Gastrocnemius medialis (tissue), 4 donors: ENCODE data around the gene WDR54. TPM values are rescaled to one million over a fixed set of nuclear protein-coding genes. Genes with fewer than 3 reads are reported as not detected.
"Not testable (repeated sequence)": the region's sequence is repeated elsewhere in the genome, so short reads cannot be mapped to it uniquely, and the experiment has no call there.

Experiments
- ATAC-seq, 2 donors: fragments of 150-250 bp; one replicate each; pipeline ENCODE4 v1.9.1; 2016
- DNase-seq, 2 donors: peaks; one replicate each; pipeline ENCODE4 v3.0.0-alpha.2; 2019
- H3K27ac ChIP-seq, 4 donors: fragments of 200-600 bp; sonication (generic); 1 replicate in 1 of 4; 2 replicates in 3 of 4; pipeline ENCODE4 v1.5.1; 2016 to 2018; ENCODE audit warnings: mild to moderate bottlenecking in 2 of 4, moderate library complexity in 1 of 4
- H3K27me3 ChIP-seq, 3 donors: fragments of 200-600 bp; sonication (generic) in 2 of 3; 1 replicate in 1 of 3; 2 replicates in 2 of 3; pipeline versions ENCODE4 v1.5.1 to v1.6.0; 2016 to 2019; ENCODE audit warnings: mild to moderate bottlenecking in 1 of 3, moderate library complexity in 1 of 3
- H3K36me3 ChIP-seq, 2 donors: fragments of 200-600 bp; sonication (generic) in 1 of 2; one replicate each; pipeline ENCODE4 v1.5.1; 2017 to 2018
- H3K4me1 ChIP-seq, 2 donors: fragments of 200-600 bp; sonication (generic) in 1 of 2; one replicate each; pipeline ENCODE4 v1.5.1; 2016 to 2017; ENCODE audit warnings: mild to moderate bottlenecking in 2 of 2
- H3K4me3 ChIP-seq, 4 donors: fragments of 200-600 bp; sonication (generic) in 3 of 4; 1 replicate in 1 of 4; 2 replicates in 3 of 4; pipeline ENCODE4 v1.5.1; 2016 to 2019; ENCODE audit warnings: mild to moderate bottlenecking in 2 of 4
- H3K9me3 ChIP-seq, 3 donors: fragments of 200-600 bp; sonication (generic) in 2 of 3; 1 replicate in 1 of 3; 2 replicates in 2 of 3; pipeline ENCODE4 v1.5.1; 2016 to 2019
- POLR2A ChIP-seq, 2 donors: fragments of 450-650 bp; IDR thresholded peaks; one replicate each; pipeline ENCODE4 v1.6.1; 2017; ENCODE audit warnings: antibody characterized with exemption in 2 of 2, mild to moderate bottlenecking in 2 of 2, moderate library complexity in 2 of 2
- in situ Hi-C, 4 donors: fragments of 200-750 bp; cut with MboI; loops; one replicate each; pipeline versions ENCODE4 v1.15.0 to v1.8.0; 2017; ENCODE audit warnings: low sequenced_read_pairs in 4 of 4
- intact Hi-C: fragments of 100-400 bp; cut with DNase I; formaldehyde crosslinking; loops from one replicate; pipeline ENCODE4 v1.15.1; 2023; ENCODE audit warnings: low total_unique reads
- total RNA-seq, 4 donors: library from RNA; depleted of rRNA; stranded (reverse); fragments of >200 nt; gene quantifications; one replicate each; pipeline versions ENCODE4 v1.1.0 to v1.2.3, GENCODE V29; 2016
- TF ChIP-seq, protein P1 (sequence below), 5 experiments: fragments of 450-650 bp in 3 of 5; fragments of 200-600 bp in 2 of 5; sonication (generic) in 2 of 5; IDR thresholded peaks in 4 of 5; conservative IDR thresholded peaks in 1 of 5; 1 replicate in 4 of 5; 2 replicates in 1 of 5; pipeline ENCODE4 v1.5.1; 2016 to 2019; ENCODE audit warnings: antibody characterized with exemption in 5 of 5, mild to moderate bottlenecking in 3 of 5, moderate library complexity in 3 of 5

The WDR54 gene
- total RNA-seq, 4 donors from 2014 or later, result 0.51 to 2.1 (median 1.4) TPM

DNA sequence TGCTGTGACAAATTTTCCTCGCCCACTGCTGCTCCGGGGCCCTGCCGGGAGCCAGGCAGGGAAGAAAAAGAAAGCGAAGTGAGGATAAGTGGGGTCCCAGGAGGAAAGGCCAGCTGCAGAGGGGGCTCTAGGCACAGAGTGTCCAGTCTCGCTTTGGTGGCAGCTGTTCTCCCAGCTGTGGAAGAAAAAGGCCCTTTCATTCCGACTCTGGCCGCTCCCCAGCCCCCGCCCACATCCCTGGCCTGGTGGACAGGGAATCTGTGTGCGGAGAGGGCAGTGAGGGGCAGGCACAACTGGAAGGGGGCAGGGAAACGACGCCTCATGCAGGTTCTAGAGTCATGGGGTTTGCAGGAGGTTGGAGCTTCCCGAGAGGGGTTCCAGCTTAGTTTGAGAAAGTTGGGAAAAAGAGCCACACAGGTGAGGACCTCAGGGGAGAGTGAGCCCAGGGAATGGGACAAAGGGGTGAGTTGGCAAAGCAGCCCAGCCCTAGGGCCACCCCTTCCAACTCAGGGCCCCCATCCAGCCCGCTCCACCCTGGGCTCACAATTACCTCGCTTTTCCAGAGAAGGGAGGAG lies 18.4 kb downstream of the WDR54 start:
- Histone ChIP-seq H3K27ac (peak overlapping the region; percentile 68 to 85 (median 73)), H3K36me3 (no peaks in the 10 kb centered on the region), H3K27me3 (peaks cover 6 to 32% (median 7%) of the 10 kb centered on the region in 3 donors), H3K4me3 (peak overlapping the region; percentile 55 to 65 (median 58)), H3K9me3 (no peaks in the 10 kb centered on the region), H3K4me1 (peaks cover 20 to 30% of the 10 kb centered on the region in 2 donors)
- ATAC-seq, result peak; percentile 67 to 70
- DNase-seq, result peak in 1 of 2 donors; percentile 49
- TF ChIP-seq POLR2A (IDR thresholded peaks at IDR 0.05), result no peak
- TF ChIP-seq, protein P1, sequence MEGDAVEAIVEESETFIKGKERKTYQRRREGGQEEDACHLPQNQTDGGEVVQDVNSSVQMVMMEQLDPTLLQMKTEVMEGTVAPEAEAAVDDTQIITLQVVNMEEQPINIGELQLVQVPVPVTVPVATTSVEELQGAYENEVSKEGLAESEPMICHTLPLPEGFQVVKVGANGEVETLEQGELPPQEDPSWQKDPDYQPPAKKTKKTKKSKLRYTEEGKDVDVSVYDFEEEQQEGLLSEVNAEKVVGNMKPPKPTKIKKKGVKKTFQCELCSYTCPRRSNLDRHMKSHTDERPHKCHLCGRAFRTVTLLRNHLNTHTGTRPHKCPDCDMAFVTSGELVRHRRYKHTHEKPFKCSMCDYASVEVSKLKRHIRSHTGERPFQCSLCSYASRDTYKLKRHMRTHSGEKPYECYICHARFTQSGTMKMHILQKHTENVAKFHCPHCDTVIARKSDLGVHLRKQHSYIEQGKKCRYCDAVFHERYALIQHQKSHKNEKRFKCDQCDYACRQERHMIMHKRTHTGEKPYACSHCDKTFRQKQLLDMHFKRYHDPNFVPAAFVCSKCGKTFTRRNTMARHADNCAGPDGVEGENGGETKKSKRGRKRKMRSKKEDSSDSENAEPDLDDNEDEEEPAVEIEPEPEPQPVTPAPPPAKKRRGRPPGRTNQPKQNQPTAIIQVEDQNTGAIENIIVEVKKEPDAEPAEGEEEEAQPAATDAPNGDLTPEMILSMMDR (IDR thresholded peaks at IDR 0.05 in 4 of 5, conservative IDR thresholded peaks at IDR 0.05 in 1 of 5), result no peak
- intact Hi-C loops, result no loop called here
- in situ Hi-C loops, result no loop called here

DNA sequence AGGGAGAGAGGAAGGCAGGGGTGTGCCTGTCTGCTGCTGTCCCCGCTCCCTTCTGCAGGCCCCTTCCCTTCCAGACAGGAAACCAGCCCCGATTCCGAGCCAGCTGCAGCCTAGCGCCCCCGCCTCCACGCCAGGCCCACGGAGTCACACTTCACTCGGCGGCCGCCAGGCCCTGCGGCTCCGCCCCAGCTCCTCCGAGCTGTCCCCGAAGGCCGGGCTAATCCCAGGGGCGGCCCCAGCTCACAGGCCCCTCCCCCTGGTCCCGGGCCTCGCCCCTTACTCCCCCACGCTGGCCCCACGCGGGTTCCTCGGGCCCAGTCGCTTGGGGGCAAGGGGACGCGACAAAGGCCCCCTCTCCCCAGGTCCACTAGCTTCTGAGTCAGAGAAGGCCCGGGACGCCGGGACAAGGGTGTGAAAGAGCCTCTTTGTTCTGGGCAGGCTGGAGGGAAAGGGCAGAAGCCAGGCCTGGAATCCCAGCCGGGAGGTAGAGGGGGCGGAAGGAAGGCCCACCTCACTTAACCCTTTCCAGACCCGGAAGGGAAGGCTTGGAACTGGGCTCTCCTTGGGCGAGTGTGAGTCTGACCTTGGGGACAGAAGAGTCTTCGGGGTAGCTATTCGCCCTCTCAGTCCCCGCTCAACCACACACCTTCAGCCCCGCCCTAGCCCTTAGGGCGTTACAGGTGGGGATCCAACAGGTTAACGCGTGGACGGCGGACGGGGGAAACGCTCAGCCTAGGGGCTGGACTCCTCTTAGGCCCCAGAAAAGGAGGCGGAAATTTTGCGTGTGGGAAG lies 19.0 kb downstream of the WDR54 start:
- in situ Hi-C loops (no loop called here), intact Hi-C loops (no loop called here)
- TF ChIP-seq POLR2A (IDR thresholded peaks at IDR 0.05), result peak; percentile 27 to 39
- TF ChIP-seq, protein P1 (IDR thresholded peaks at IDR 0.05 in 4 of 5, conservative IDR thresholded peaks at IDR 0.05 in 1 of 5), result peak in 3 of 5 experiments; percentile 22 to 51 (median 43)
- DNase-seq (peak; percentile 64 to 69), ATAC-seq (peak; percentile 77)
- peaks cover 20 to 30% of the 10 kb centered on the region in 2 donors for H3K4me1 ChIP-seq
- peak overlapping the region; percentile 68 to 85 (median 73) for H3K27ac ChIP-seq
- H3K27me3 ChIP-seq, result peaks cover 6 to 32% (median 7%) of the 10 kb centered on the region in 3 donors
- H3K36me3 ChIP-seq, result no peaks in the 10 kb centered on the region
- H3K4me3 ChIP-seq, result peak overlapping the region; percentile 55 to 65 (median 58)
- no peaks in the 10 kb centered on the region for H3K9me3 ChIP-seq

DNA sequence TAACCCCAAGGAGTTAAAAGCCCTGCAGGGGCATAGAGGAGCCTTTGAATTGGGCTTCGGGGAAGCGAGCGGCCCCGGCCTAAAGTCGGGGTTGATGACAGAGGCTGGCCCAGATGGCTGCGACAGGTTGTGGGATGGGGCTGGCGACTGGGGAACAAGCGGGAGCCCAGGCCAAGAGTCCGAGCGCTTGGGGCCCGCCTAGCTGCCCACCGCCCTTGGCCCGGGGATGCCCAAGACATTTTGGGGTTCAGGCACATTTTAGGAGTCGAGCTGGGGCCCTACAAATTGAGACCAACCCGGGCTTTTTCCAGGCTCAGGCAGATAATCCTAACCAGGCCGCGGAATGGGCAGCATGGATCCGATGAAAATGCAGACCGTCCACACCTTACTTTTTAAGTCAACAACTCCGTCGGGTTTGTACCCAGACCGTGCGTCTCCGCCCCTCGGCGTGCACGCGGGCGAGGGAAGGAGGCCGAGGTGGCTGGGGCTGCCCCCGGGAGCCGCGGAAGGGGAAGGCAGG lies 19.7 kb downstream of the WDR54 start:
- in situ Hi-C loops (no loop called here), intact Hi-C loops (no loop called here)
- Histone ChIP-seq H3K4me3 (peak overlapping the region; percentile 55 to 65 (median 58)), H3K9me3 (no peaks in the 10 kb centered on the region), H3K4me1 (peaks cover 20 to 30% of the 10 kb centered on the region in 2 donors), H3K27me3 (peaks cover 6 to 32% (median 7%) of the 10 kb centered on the region in 3 donors), H3K27ac (peak overlapping the region; percentile 68 to 85 (median 73)), H3K36me3 (no peaks in the 10 kb centered on the region)
- DNase-seq (no peak), ATAC-seq (no peak)
- no peak for TF ChIP-seq POLR2A (IDR thresholded peaks at IDR 0.05)
- TF ChIP-seq, protein P1 (IDR thresholded peaks at IDR 0.05 in 4 of 5, conservative IDR thresholded peaks at IDR 0.05 in 1 of 5), result no peak

DNA sequence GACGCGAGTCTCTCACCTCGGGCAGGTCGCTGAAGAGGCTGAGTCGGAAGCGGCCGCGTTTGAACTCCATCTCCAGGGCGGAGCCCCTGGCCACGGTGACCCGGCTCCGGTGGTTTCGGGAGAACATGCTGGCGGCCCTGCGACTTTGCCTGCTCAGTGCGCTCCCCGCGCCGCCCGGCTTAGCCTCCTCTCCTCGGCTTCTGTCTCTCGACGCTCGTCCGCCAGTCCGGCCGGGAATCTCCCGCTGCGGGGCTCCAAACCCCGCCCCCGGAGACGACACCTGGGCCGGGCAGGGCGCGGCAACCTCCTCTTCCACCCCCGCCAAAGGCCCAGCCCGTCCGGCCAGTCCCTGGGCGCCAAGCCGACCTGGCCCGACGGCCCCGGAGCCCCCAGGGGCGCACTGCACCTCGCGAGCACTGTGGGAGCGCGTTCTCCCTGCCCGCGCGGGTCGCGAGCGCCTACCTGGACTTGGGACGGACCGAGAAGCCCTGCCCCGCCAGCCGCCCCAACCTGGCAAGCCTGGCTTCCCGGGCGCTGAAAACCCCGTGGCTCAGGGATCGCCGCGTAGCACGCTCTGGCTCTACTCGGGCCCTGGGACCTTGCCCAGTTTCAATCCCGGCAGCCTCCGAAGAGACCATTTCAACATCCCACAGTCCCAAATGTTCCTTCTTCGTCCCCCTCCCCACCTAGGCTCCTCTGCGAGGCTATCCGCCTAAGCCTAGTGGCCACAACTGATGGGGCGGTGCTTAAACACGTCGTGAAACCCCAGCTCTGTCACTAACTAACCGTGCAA lies 20.4 kb downstream of the WDR54 start, which contains the start of gene RTKN:
RTKN (minus strand) TSS at position 248 of the 793 bp plus-strand sequence; CDS start at position 127, 121 bp downstream.
- H3K36me3 ChIP-seq, result no peaks in the 10 kb centered on the region
- peaks cover 6 to 32% (median 7%) of the 10 kb centered on the region in 3 donors for H3K27me3 ChIP-seq
- H3K4me1 ChIP-seq, result peaks cover 20 to 30% of the 10 kb centered on the region in 2 donors
- in situ Hi-C loops (no loop called here), intact Hi-C loops (no loop called here)
- TF ChIP-seq, protein P1 (IDR thresholded peaks at IDR 0.05 in 4 of 5, conservative IDR thresholded peaks at IDR 0.05 in 1 of 5), result no peak
- no peak for TF ChIP-seq POLR2A (IDR thresholded peaks at IDR 0.05)
- H3K27ac ChIP-seq, result peak within 1 kb of the TSS; percentile 68 to 85 (median 73)
- H3K4me3 ChIP-seq, result peak within 1 kb of the TSS; percentile 55 to 65 (median 58)
- peak in 1 of 2 donors; percentile 35 for DNase-seq
- ATAC-seq, result no peak
- no peaks in the 10 kb centered on the region for H3K9me3 ChIP-seq

DNA sequence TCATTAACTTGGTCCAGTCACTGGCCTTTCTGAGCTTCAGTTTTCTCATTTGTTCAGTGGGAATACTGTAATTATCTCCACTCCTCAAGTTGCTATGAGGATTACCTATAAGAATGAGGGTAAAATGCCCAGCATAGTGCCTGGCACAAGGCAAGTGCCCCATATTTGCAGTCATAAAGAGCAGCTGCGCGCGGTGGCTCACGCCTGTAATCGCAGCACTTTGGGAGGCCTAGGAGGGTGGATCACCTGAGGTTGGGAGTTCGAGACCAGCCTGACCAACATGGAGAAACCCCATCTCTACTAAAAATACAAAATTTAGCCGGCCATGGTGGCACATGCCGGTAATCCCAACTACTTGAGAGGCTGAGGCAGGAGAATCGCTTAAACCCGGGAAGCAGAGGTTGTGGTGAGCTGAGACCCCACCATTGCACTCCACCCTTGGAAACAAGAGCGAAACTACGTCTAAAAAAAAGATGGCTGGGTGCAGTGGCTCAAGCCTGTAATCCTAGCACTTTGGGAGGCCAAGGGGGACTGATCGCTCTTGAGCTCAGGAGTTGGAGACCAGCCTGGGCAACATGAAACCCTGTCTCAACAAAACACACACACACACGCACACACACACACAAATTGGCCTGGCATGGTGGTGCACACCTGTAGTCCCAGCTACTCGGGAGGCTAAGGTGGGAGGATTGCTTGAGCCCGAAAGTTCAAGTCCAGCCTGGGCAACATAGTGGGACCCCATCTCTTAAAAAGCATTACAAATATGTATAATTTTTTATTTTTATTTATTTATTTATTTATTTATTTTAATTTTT lies 21.2 kb downstream of the WDR54 start:
- intact Hi-C loops, ATAC-seq, H3K9me3 ChIP-seq, H3K27ac ChIP-seq, in situ Hi-C loops, DNase-seq, H3K36me3 ChIP-seq: not testable (repeated sequence)
- Histone ChIP-seq H3K4me3 (peak overlapping the region; percentile 55 to 65 (median 58)), H3K27me3 (peaks cover 6 to 32% (median 7%) of the 10 kb centered on the region in 3 donors), H3K4me1 (peaks cover 20 to 30% of the 10 kb centered on the region in 2 donors)
